ENCODE results near the gene NFIB. TPM values are rescaled to one million over a fixed set of nuclear protein-coding genes. Genes with fewer than 3 reads are reported as not detected.
A peak's percentile ranks its signal among the peaks of the same experiment; 100 is the strongest.

NFIB gene
- total RNA-seq, 1 experiment from 2014 or later = 75.8 TPM

GRCh38 chr9:14192556-14192955, 121.4 kb downstream of the NFIB start:
- Mint-ChIP-seq H3K9me3 (ENCODE audit: low read depth, unreplicated experiment) (peaks cover 2% of the 10 kb centered on the region), H3K4me1 (ENCODE audit: low read depth, unreplicated experiment) (peaks cover 18% of the 10 kb centered on the region), H3K36me3 (ENCODE audit: insufficient read depth, unreplicated experiment) (no peaks in the 10 kb centered on the region), H3K27me3 (ENCODE audit: unreplicated experiment) (no peaks in the 10 kb centered on the region), H3K4me3 (ENCODE audit: low read depth, unreplicated experiment) (no peak overlapping the region), H3K27ac (ENCODE audit: unreplicated experiment) (no peak overlapping the region)
- intact Hi-C loops (cut with micrococcal nuclease; ENCODE audit: unreplicated experiment) = no loop called here
- CTCF ChIA-PET = no interaction called here
- TF ChIP-seq CTCF (IDR thresholded peaks at IDR 0.05; ENCODE audit: unreplicated experiment) = no peak
- BruUV-seq (replicated peaks) = no TSS peak
- DNase-seq = no peak

GRCh38 chr9:14191512-14191911, 122.4 kb downstream of the NFIB start:
- no peak overlapping the region for H3K4me3 Mint-ChIP-seq (ENCODE audit: low read depth, unreplicated experiment)
- H3K36me3 Mint-ChIP-seq (ENCODE audit: insufficient read depth, unreplicated experiment) = no peaks in the 10 kb centered on the region
- DNase-seq = no peak
- TF ChIP-seq CTCF (IDR thresholded peaks at IDR 0.05; ENCODE audit: unreplicated experiment) = no peak
- no TSS peak for BruUV-seq (replicated peaks)
- H3K27ac Mint-ChIP-seq (ENCODE audit: unreplicated experiment) = no peak overlapping the region
- CTCF ChIA-PET = no interaction called here
- peaks cover 28% of the 10 kb centered on the region for H3K4me1 Mint-ChIP-seq (ENCODE audit: low read depth, unreplicated experiment)
- H3K9me3 Mint-ChIP-seq (ENCODE audit: low read depth, unreplicated experiment) = peaks cover 2% of the 10 kb centered on the region
- H3K27me3 Mint-ChIP-seq (ENCODE audit: unreplicated experiment) = no peaks in the 10 kb centered on the region
- intact Hi-C loops (cut with micrococcal nuclease; ENCODE audit: unreplicated experiment) = no loop called here

- intact Hi-C loops (cut with micrococcal nuclease; ENCODE audit: unreplicated experiment) = no loop called here
- Mint-ChIP-seq H3K9me3 (ENCODE audit: low read depth, unreplicated experiment) (peaks cover 2% of the 10 kb centered on the region), H3K4me1 (ENCODE audit: low read depth, unreplicated experiment) (peaks cover 37% of the 10 kb centered on the region), H3K36me3 (ENCODE audit: insufficient read depth, unreplicated experiment) (no peaks in the 10 kb centered on the region), H3K4me3 (ENCODE audit: low read depth, unreplicated experiment) (no peak overlapping the region), H3K27ac (ENCODE audit: unreplicated experiment) (peak overlapping the region; percentile 36), H3K27me3 (ENCODE audit: unreplicated experiment) (no peaks in the 10 kb centered on the region)
- no peak for DNase-seq
- CTCF ChIA-PET = no interaction called here
- TF ChIP-seq CTCF (IDR thresholded peaks at IDR 0.05; ENCODE audit: unreplicated experiment) = no peak
- no TSS peak for BruUV-seq (replicated peaks)
Observed at GRCh38 chr9:14190240-14190639, 123.7 kb downstream of the NFIB start.

- intact Hi-C loops (cut with micrococcal nuclease; ENCODE audit: unreplicated experiment) = no loop called here
- no peak overlapping the region for H3K4me3 Mint-ChIP-seq (ENCODE audit: low read depth, unreplicated experiment)
- no peak overlapping the region for H3K27ac Mint-ChIP-seq (ENCODE audit: unreplicated experiment)
- H3K36me3 Mint-ChIP-seq (ENCODE audit: insufficient read depth, unreplicated experiment) = no peaks in the 10 kb centered on the region
- no TSS peak for BruUV-seq (replicated peaks)
- peaks cover 2% of the 10 kb centered on the region for H3K9me3 Mint-ChIP-seq (ENCODE audit: low read depth, unreplicated experiment)
- TF ChIP-seq CTCF (IDR thresholded peaks at IDR 0.05; ENCODE audit: unreplicated experiment) = no peak
- peaks cover 40% of the 10 kb centered on the region for H3K4me1 Mint-ChIP-seq (ENCODE audit: low read depth, unreplicated experiment)
- no peaks in the 10 kb centered on the region for H3K27me3 Mint-ChIP-seq (ENCODE audit: unreplicated experiment)
- no peak for DNase-seq
- CTCF ChIA-PET = no interaction called here
Observed at GRCh38 chr9:14189578-14189977, 124.4 kb downstream of the NFIB start.

Data from Calu3 (cell line).